RWPE1 (cell line): ENCODE data around the gene EIF4G1.
A peak's percentile ranks its signal among the peaks of the same experiment; 100 is the strongest.

Source experiments
- CTCF ChIA-PET: fragments of 350-600 bp; sonication (Branson Sonifier 250); formaldehyde crosslinking; extraction: SDS; loops from one replicate; lab custom pipeline; 2021; lab: Yijun Ruan, JAX
- POLR2A ChIA-PET: fragments of 400-600 bp; formaldehyde crosslinking; extraction: SDS; loops from one replicate; lab custom pipeline; 2020; ENCODE audit warnings: antibody characterized with exemption; ENCODE audit not compliant: low non-redundant PET; lab: Yijun Ruan, JAX
- DNase-seq: peaks from one replicate; pipeline ENCODE4 v3.0.0; 2012; ENCODE audit warnings: low spot score
- H3K27ac ChIP-seq: fragments of 450-650 bp; 2 replicates; pipeline ENCODE4 v1.5.1; 2017
- TF ChIP-seq, protein P1 (sequence below): fragments of 450-650 bp; conservative IDR thresholded peaks from 2 replicates; pipeline ENCODE4 v1.5.1; 2017; ENCODE audit warnings: low read depth, mild to moderate bottlenecking

Gene EIF4G1

DNA sequence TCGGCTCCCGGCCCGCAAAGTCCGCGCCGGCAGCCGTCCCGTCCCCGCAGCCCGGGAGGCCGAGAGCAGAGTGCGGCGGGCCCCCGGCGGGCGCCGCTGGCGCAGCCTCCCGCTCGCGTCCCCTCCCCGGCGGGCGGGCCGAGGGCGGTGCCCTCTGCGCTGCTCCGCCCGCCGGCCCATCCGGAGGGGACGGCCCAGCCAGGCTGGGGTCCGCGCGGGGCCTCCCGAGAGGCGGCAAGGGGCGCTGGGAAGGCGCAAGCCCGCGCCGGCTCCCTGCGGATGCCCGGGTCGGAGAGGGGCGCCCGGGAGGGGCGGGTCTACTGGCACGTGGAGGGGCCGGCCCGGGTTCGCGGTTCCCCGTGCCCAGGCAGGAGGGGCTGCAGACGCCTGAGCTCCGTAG, 47.1 kb downstream of the EIF4G1 start, which contains the start of the genes CLCN2 and POLR2H:
Gene CLCN2, minus strand, starts transcription at position 74 of the 400 bp plus-strand sequence. CDS start 126 bp downstream, outside the sequence.
Gene POLR2H, plus strand, starts transcription at position 179 of the 400 bp plus-strand sequence. CDS start 1,783 bp downstream, outside the sequence.
- peak within 1 kb of the TSS; percentile 99 for H3K27ac ChIP-seq
- ChIA-PET CTCF (interaction anchor here (1.8 kb wide), 1 partner anchor 16 kb away, joined by 6 read pairs; no protein-coding TSS in a partner anchor), POLR2A (interaction anchor here (0.8 kb wide), 1 partner anchor 26 kb away, joined by 5 read pairs; no protein-coding TSS in a partner anchor)
- TF ChIP-seq, protein P1, sequence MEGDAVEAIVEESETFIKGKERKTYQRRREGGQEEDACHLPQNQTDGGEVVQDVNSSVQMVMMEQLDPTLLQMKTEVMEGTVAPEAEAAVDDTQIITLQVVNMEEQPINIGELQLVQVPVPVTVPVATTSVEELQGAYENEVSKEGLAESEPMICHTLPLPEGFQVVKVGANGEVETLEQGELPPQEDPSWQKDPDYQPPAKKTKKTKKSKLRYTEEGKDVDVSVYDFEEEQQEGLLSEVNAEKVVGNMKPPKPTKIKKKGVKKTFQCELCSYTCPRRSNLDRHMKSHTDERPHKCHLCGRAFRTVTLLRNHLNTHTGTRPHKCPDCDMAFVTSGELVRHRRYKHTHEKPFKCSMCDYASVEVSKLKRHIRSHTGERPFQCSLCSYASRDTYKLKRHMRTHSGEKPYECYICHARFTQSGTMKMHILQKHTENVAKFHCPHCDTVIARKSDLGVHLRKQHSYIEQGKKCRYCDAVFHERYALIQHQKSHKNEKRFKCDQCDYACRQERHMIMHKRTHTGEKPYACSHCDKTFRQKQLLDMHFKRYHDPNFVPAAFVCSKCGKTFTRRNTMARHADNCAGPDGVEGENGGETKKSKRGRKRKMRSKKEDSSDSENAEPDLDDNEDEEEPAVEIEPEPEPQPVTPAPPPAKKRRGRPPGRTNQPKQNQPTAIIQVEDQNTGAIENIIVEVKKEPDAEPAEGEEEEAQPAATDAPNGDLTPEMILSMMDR: no peak
- peak; percentile 60 for DNase-seq

- DNase-seq: peak; percentile 65
- CTCF ChIA-PET: interaction anchor here (0.6 to 1.8 kb wide), 3 partner anchors 16 to 386 kb away, joined by 3 to 6 read pairs (median 3); no protein-coding TSS in a partner anchor
- TF ChIP-seq, protein P1: no peak
- peak overlapping the region; percentile 99 for H3K27ac ChIP-seq
- POLR2A ChIA-PET: interaction anchor here (0.6 to 0.8 kb wide), 2 partner anchors 27 to 60 kb away, joined by 3 to 5 read pairs; no protein-coding TSS in a partner anchor
Measured at GRCh38 chr3:184361932-184362667, 47.7 kb downstream of the EIF4G1 start.

DNA sequence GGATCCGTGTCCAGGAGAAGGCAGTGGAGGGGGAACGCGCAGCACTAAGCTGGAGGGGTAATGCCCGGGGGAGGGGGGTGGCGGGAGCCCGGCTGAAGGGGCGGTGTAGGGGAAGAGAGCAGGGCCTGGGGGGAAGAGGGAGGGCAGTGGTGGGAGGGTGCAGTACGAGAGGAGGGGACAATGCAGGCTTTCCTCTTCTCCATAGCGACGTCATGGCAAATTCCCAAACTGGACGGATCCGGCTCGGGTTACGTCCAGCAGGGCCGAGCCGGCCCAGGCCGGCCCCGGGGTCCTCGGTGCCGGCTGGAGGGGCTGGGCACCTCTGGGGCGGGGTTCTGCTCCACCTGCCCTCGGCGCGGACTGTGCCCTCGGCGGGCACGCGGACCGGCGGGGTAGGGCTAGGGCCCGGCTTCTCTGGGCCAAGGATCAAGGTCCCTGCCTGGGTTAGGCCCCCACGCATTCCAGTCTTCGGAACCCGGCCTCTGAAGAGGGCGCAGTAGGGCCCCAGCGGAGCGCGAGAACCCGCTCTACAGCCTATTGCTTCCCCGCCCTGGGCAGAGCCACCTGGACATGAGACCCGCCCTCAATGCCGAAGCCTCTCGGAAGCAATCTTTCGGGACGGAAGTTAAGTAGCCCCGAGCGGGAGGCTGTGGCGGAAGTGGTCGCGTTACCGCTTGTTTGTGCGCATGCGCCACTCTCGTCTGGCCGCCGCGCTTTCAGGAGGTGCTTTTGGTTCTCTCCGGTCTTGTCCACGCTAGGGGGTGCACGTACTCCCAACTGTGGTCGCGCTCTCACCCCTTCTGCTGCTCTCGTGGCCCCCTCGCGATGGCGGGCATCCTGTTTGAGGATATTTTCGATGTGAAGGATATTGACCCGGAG, 48.5 kb downstream of the EIF4G1 start:
- TF ChIP-seq, protein P1: peak; percentile 76
- POLR2A ChIA-PET: interaction anchor here (0.6 kb wide), 1 partner anchor 61 kb away, joined by 3 read pairs; no protein-coding TSS in a partner anchor
- CTCF ChIA-PET: interaction anchor here (0.6 to 1.8 kb wide), 8 partner anchors 9 to 385 kb away, joined by 3 to 6 read pairs (median 3); no protein-coding TSS in a partner anchor
- DNase-seq: peak; percentile 94
- H3K27ac ChIP-seq: peak overlapping the region; percentile 99

DNA sequence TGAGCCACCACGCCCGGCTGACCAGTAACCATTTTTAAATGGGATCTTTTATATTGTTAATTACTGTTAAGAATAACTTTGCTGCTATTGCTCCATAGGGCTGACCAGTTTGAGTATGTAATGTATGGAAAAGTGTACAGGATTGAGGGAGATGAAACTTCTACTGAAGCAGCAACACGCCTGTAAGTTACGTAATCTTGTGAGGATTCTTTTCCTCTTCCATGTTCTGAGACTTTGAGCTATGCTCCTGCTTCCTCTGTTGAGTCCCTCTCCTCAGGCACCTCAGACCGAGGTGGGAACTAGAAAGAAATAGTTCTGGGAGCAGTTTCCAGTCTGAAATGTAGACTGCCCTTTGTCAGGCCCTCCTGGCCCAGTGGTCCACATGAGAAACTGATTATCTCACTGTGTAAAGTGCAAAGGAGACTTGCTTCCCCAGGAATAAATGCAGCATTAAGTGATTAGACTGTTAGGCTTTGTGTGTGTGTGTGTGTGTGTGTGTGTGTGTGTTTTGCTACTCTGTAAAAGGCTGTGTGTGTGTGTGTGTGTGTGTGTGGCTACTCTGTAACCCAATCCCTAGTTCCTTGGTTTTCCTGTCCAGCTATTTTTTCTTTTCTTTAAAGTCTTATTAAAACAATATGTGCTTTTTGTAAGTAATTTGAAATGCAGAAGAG, 52.3 kb downstream of the EIF4G1 start:
- POLR2A ChIA-PET: no interaction called here
- TF ChIP-seq, protein P1: no peak
- no peak for DNase-seq
- H3K27ac ChIP-seq: no peak overlapping the region
- CTCF ChIA-PET: interaction anchor here (0.7 to 1.0 kb wide), 2 partner anchors 15 to 61 kb away, joined by 3 to 4 read pairs; no protein-coding TSS in a partner anchor

DNA sequence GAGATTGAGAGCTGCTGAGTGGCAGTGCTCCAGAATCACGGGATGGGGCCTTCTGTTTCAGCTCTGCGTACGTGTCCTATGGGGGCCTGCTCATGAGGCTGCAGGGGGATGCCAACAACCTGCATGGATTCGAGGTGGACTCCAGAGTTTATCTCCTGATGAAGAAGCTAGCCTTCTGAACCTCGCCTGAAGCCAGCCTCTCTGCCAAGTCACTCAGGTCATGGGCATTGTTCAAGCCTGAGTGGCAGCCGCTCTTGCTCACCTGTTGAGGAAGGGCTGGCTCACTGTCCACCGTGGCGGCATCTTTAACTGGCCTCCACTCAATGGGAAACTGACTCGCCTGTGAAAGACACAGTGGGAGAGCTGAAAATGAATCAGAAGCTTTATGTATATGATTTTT, 53.7 kb downstream of the EIF4G1 start:
- H3K27ac ChIP-seq: no peak overlapping the region
- CTCF ChIA-PET: interaction anchor here (0.6 to 1.4 kb wide), 5 partner anchors 145 to 193 kb away, joined by 3 to 5 read pairs (median 3); partner anchors contain the start of gene EPHB3
- no peak for DNase-seq
- TF ChIP-seq, protein P1: no peak
- POLR2A ChIA-PET: no interaction called here
